Panc1 (cell line): ENCODE data around the gene EYS. TPM values are rescaled to one million over a fixed set of nuclear protein-coding genes. Genes with fewer than 3 reads are reported as not detected.

Experiments used
- ATAC-seq: fragments of 200-7000 bp; cut with Tn5 transposase; 2 replicates; pipeline ENCODE4 v1.9.1; 2020; ENCODE audit warnings: mild to moderate bottlenecking, moderate library complexity
- BruUV-seq: library from RNA; stranded (reverse); fragments of 400-500 nt; replicated peaks from 2 replicates; lab custom pipeline; 2021; lab: Mats Ljungman, UMichigan
- CTCF ChIA-PET: fragments of 300-600 bp; sonication (Branson Sonifier 250); formaldehyde crosslinking; loops from one replicate; lab custom pipeline; 2022; ENCODE audit warnings: antibody characterized with exemption; lab: Charles Lee
- POLR2A ChIA-PET: fragments of 300-600 bp; sonication (Branson Sonifier 250); formaldehyde crosslinking; loops from one replicate; lab custom pipeline; 2022; ENCODE audit warnings: antibody characterized with exemption; lab: Charles Lee
- DNase-seq: peaks from one replicate; pipeline ENCODE4 v3.0.0-alpha.2; 2010; ENCODE audit warnings: low read depth, low spot score
- H3K27ac ChIP-seq: 2 replicates; pipeline ENCODE4 v1.5.1; 2011; ENCODE audit warnings: mild to moderate bottlenecking, low read length, inconsistent platforms
- H3K27me3 ChIP-seq: fragments of 200-500 bp; sonication (Bioruptor generic); 2 replicates; pipeline ENCODE4 v1.6.0; 2014; ENCODE audit warnings: low read length, inconsistent platforms; ENCODE audit not compliant: control insufficient read depth, insufficient read depth
- H3K36me3 ChIP-seq: fragments of 200-500 bp; sonication (Bioruptor generic); 2 replicates; pipeline ENCODE4 v1.5.1; 2014; ENCODE audit warnings: inconsistent platforms, mild to moderate bottlenecking, low read length, moderate library complexity; ENCODE audit not compliant: control insufficient read depth, insufficient read depth
- H3K4me1 ChIP-seq: 2 replicates; pipeline ENCODE4 v1.5.1; 2011; ENCODE audit warnings: inconsistent platforms, mild to moderate bottlenecking, low read length, moderate library complexity; ENCODE audit not compliant: control insufficient read depth, insufficient read depth
- H3K4me3 ChIP-seq, 2 experiments: 2 replicates each; pipeline ENCODE4 v1.5.1; 2011 to 2012; ENCODE audit warnings: low read depth in 2 of 2, low read length in 2 of 2, mild to moderate bottlenecking in 2 of 2, inconsistent platforms in 1 of 2, moderate library complexity in 1 of 2
- H3K9me3 ChIP-seq: fragments of 200-500 bp; sonication (Bioruptor generic); 2 replicates; pipeline ENCODE4 v1.5.1; 2014; ENCODE audit warnings: low read depth, mild to moderate bottlenecking, inconsistent platforms, low read length, moderate library complexity; ENCODE audit not compliant: control insufficient read depth, insufficient read depth
- POLR2AphosphoS5 ChIP-seq: IDR thresholded peaks from 2 replicates; pipeline ENCODE4 v1.6.1; 2012; ENCODE audit warnings: mild to moderate bottlenecking, low read depth, low read length, moderate library complexity
- SIN3A ChIP-seq: IDR thresholded peaks from 2 replicates; pipeline ENCODE4 v1.6.1; 2012; ENCODE audit warnings: low read depth, mild to moderate bottlenecking, low read length, moderate library complexity, borderline replicate concordance; ENCODE audit not compliant: insufficient read depth
- TCF7L2 ChIP-seq: IDR thresholded peaks from 2 replicates; pipeline ENCODE4 v1.6.1; 2011; ENCODE audit warnings: mild to moderate bottlenecking, low read depth, low read length, inconsistent platforms
- in situ Hi-C: cut with HindIII; loops from 2 replicates; pipeline ENCODE4 v1.10.0; 2016; ENCODE audit warnings: low sequenced_read_pairs, low pct_unique_long_range_greater_than_20kb
- intact Hi-C: fragments of 100-400 bp; cut with micrococcal nuclease; formaldehyde crosslinking; loops from one replicate; pipeline ENCODE4 v1.10.0; 2022; ENCODE audit not compliant: unreplicated experiment
- total RNA-seq: library from RNA; stranded (reverse); gene quantifications from one replicate; pipeline ENCODE4 v1.2.1, GENCODE V29; 2021; ENCODE audit not compliant: unreplicated experiment
- TF ChIP-seq, protein P1 (sequence below), 2 experiments: IDR thresholded peaks; 2 replicates each; pipeline ENCODE4 v1.6.1; 2011 to 2012; ENCODE audit warnings: low read depth in 2 of 2, control low read depth in 1 of 2, low read length in 1 of 2, mild to moderate bottlenecking in 1 of 2, moderate library complexity in 1 of 2; ENCODE audit not compliant: insufficient read depth in 1 of 2
- TF ChIP-seq, protein P2 (sequence below): fragments of 450-650 bp; IDR thresholded peaks from 2 replicates; pipeline ENCODE4 v1.5.1; 2017; ENCODE audit warnings: mild to moderate bottlenecking

EYS gene
- total RNA-seq, 1 experiment from 2014 or later: not detected

DNA sequence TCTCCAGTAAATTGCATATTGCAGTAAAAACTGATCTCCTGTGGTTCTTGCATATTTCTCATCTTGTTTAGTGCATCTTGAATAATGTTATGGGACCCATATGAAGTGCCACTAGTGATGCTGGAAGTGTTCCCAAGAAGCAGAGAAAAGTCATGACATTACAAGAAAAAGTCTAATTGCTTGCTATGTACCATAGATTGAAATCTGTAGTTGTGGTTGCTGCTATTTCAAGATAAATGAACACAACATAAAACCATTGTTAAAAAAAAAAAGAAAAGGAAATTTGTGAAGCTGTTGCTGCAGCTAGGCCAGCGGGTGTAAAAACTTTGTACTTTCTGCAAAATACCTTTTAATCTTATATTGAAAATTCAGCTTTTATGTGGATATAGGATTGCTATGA lies 1767.0 kb downstream of the EYS start:
- ATAC-seq: no peak
- CTCF ChIA-PET: no interaction called here
- Histone ChIP-seq H3K9me3 (no peaks in the 10 kb centered on the region), H3K4me1 (no peaks in the 10 kb centered on the region), H3K27me3 (no peaks in the 10 kb centered on the region), H3K4me3 (no peak overlapping the region), H3K36me3 (no peaks in the 10 kb centered on the region; the same call in 1 of the 2 replicates), H3K27ac (no peak overlapping the region)
- DNase-seq: no peak
- in situ Hi-C loops: no loop called here
- POLR2A ChIA-PET: no interaction called here
- BruUV-seq: no TSS peak
- TF ChIP-seq, protein P1, sequence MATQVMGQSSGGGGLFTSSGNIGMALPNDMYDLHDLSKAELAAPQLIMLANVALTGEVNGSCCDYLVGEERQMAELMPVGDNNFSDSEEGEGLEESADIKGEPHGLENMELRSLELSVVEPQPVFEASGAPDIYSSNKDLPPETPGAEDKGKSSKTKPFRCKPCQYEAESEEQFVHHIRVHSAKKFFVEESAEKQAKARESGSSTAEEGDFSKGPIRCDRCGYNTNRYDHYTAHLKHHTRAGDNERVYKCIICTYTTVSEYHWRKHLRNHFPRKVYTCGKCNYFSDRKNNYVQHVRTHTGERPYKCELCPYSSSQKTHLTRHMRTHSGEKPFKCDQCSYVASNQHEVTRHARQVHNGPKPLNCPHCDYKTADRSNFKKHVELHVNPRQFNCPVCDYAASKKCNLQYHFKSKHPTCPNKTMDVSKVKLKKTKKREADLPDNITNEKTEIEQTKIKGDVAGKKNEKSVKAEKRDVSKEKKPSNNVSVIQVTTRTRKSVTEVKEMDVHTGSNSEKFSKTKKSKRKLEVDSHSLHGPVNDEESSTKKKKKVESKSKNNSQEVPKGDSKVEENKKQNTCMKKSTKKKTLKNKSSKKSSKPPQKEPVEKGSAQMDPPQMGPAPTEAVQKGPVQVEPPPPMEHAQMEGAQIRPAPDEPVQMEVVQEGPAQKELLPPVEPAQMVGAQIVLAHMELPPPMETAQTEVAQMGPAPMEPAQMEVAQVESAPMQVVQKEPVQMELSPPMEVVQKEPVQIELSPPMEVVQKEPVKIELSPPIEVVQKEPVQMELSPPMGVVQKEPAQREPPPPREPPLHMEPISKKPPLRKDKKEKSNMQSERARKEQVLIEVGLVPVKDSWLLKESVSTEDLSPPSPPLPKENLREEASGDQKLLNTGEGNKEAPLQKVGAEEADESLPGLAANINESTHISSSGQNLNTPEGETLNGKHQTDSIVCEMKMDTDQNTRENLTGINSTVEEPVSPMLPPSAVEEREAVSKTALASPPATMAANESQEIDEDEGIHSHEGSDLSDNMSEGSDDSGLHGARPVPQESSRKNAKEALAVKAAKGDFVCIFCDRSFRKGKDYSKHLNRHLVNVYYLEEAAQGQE (IDR thresholded peaks at IDR 0.05; ENCODE audit: insufficient read depth in 1 of 2, low read depth in 2 of 2, low read length in 1 of 2): no peak
- TF ChIP-seq SIN3A (no peak), TCF7L2 (no peak)
- TF ChIP-seq, protein P2, sequence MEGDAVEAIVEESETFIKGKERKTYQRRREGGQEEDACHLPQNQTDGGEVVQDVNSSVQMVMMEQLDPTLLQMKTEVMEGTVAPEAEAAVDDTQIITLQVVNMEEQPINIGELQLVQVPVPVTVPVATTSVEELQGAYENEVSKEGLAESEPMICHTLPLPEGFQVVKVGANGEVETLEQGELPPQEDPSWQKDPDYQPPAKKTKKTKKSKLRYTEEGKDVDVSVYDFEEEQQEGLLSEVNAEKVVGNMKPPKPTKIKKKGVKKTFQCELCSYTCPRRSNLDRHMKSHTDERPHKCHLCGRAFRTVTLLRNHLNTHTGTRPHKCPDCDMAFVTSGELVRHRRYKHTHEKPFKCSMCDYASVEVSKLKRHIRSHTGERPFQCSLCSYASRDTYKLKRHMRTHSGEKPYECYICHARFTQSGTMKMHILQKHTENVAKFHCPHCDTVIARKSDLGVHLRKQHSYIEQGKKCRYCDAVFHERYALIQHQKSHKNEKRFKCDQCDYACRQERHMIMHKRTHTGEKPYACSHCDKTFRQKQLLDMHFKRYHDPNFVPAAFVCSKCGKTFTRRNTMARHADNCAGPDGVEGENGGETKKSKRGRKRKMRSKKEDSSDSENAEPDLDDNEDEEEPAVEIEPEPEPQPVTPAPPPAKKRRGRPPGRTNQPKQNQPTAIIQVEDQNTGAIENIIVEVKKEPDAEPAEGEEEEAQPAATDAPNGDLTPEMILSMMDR: no peak
- intact Hi-C loops: no loop called here

DNA sequence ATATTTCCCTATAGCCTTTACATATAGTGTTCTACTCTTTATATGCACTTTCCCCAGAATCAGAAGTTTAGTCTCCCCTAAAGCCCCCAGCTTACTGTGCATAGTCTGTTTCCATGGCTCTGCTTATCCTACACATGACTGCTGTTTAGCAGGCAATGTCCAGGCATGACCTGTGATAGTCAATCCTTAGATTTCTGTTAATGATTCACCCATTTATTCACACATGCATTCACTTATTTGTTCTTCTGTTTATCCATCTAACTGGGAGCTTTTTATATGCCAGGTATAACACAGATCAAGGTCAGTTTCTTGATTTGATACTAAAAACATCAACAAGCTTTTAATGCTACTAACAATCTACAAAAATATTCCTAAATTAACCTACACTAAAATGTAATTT lies 1770.6 kb downstream of the EYS start:
- Histone ChIP-seq H3K27ac (no peak overlapping the region), H3K27me3 (no peaks in the 10 kb centered on the region), H3K4me3 (no peak overlapping the region), H3K4me1 (no peaks in the 10 kb centered on the region), H3K9me3 (no peaks in the 10 kb centered on the region), H3K36me3 (no peaks in the 10 kb centered on the region)
- DNase-seq: no peak
- in situ Hi-C loops (no loop called here), intact Hi-C loops (no loop called here)
- ChIA-PET POLR2A (no interaction called here), CTCF (no interaction called here)
- TF ChIP-seq SIN3A (no peak), TCF7L2 (no peak), POLR2AphosphoS5 (no peak)
- TF ChIP-seq, protein P1 (IDR thresholded peaks at IDR 0.05; ENCODE audit: insufficient read depth in 1 of 2, low read depth in 2 of 2, low read length in 1 of 2): no peak
- TF ChIP-seq, protein P2: no peak
- ATAC-seq: no peak
- BruUV-seq: no TSS peak
